BLaER1 treated with 17β-estradiol and CSF1 and Interleukin-3, amounts not matched to agents 10 nM and 100 nM (cell line): ENCODE results near the gene GHITM.
A peak's percentile ranks its signal among the peaks of the same experiment; 100 is the strongest.
"Not testable (repeated sequence)": the region's sequence is repeated elsewhere in the genome, so short reads cannot be mapped to it uniquely, and the experiment has no call there.

Experiments
- H3K27ac ChIP-seq, 11 experiments: shearing (Covaris generic); formaldehyde crosslinking; 2 replicates each; pipeline ENCODE4 v1.8.1; 2022
- H3K27me3 ChIP-seq, 11 experiments: shearing (Covaris generic); formaldehyde crosslinking; 2 replicates each; pipeline ENCODE4 v1.8.1; 2022
- H3K36me3 ChIP-seq, 11 experiments: shearing (Covaris generic); formaldehyde crosslinking; 2 replicates each; pipeline ENCODE4 v1.8.1; 2022
- H3K4me1 ChIP-seq, 10 experiments: shearing (Covaris generic); formaldehyde crosslinking; 2 replicates each; pipeline ENCODE4 v1.8.1; 2022
- H3K4me2 ChIP-seq, 11 experiments: shearing (Covaris generic); formaldehyde crosslinking; 2 replicates each; pipeline ENCODE4 v1.8.1; 2022
- H3K4me3 ChIP-seq, 10 experiments: shearing (Covaris generic); formaldehyde crosslinking; 2 replicates each; pipeline ENCODE4 v1.8.1; 2022
- H3K9ac ChIP-seq, 11 experiments: shearing (Covaris generic); formaldehyde crosslinking; 2 replicates each; pipeline ENCODE4 v1.8.1; 2022
- H3K9me3 ChIP-seq, 11 experiments: shearing (Covaris generic); formaldehyde crosslinking; replicated peaks in 1 of 11; 2 replicates each; pipeline ENCODE4 v1.8.1; 2022
- H4K20me1 ChIP-seq, 11 experiments: shearing (Covaris generic); formaldehyde crosslinking; 2 replicates each; pipeline ENCODE4 v1.8.1; 2022
- Cebpa-rat ChIP-seq, 11 experiments: shearing (Covaris generic); IDR thresholded peaks; 2 replicates each; pipeline ENCODE4 v1.8.1; 2022

Gene GHITM

DNA sequence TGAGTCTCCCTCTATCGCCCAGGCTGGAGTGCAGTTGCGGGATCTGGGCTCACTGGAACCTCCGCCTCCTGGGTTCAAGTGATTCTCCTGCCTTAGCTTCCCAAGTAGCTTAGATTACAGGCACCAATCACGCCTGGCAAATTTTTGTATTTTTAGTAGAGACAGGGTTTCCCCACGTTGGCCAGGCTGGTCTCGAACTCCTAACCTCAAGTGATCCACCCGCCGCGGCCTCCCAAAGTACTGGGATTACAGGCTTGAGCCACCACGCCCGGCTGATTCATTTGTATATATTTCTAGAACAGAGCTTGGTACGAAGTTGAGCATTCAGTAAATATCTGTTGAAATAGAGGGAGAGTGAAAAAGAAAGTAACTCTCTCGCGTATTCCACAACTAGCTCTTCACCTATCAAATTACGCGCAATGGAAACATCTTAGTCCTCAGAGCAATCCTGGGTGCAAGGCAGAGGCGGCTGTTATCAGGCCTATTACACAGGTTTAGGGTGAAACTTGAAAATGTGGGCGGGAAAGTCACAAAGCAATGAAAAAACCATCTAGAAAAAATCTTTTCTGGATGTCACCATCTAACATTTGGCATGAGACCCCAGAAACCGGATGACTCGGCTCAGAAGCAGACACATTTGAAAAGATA, 707 bp upstream of the GHITM start:
- H3K27ac ChIP-seq: peak overlapping the region; percentile 85 to 97 (median 95)
- peaks cover 0 to 24% (median 9%) of the 10 kb centered on the region in 11 experiments; a peak in 8 of 22 replicates for H4K20me1 ChIP-seq

DNA sequence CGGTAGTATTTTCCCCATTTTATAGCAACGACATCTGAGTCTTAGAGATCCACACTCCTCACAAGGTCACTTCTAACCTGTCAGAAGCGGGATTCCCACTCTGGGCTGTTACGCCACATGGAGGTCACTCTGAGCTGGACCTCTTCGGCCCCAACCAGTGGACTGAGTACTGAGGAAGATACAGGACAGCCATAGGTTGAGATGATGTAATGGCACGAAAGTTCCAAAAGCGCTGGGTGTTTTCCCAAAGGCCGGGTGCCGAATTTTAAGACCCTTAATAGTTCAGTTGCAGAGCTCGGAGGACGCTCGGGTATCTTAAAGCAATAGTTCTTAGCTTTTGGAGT, 699 bp downstream of the GHITM start:
- Histone ChIP-seq H4K20me1 (peaks cover 0 to 24% (median 9%) of the 10 kb centered on the region in 11 experiments; a peak in 8 of 22 replicates), H3K27ac (peak overlapping the region; percentile 90 to 97 (median 95)), H3K9ac (peak overlapping the region; percentile 92 to 99 (median 96)), H3K4me2 (peak overlapping the region; percentile 91 to 99 (median 96)), H3K4me3 (peak overlapping the region; percentile 77 to 100 (median 96)), H3K9me3 (no peaks in the 10 kb centered on the region), H3K27me3 (no peaks in the 10 kb centered on the region), H3K36me3 (peaks cover 37 to 42% (median 40%) of the 10 kb centered on the region in 11 experiments), H3K4me1 (peaks cover 14 to 26% (median 17%) of the 10 kb centered on the region in 10 experiments)
- no peak for TF ChIP-seq Cebpa-rat (IDR thresholded peaks at IDR 0.05)

More for the DNA sequence above, 707 bp upstream of the GHITM start:
- peaks cover 14 to 26% (median 17%) of the 10 kb centered on the region in 10 experiments for H3K4me1 ChIP-seq
- H3K36me3 ChIP-seq: peaks cover 23 to 28% (median 26%) of the 10 kb centered on the region in 11 experiments
- no peaks in the 10 kb centered on the region for H3K27me3 ChIP-seq
- H3K4me2 ChIP-seq: peak overlapping the region; percentile 56 to 83 (median 68)
- peak overlapping the region; percentile 80 to 99 (median 96) for H3K9ac ChIP-seq
- no peak for TF ChIP-seq Cebpa-rat (IDR thresholded peaks at IDR 0.05)
- no peaks in the 10 kb centered on the region for H3K9me3 ChIP-seq
- H3K4me3 ChIP-seq: peak overlapping the region; percentile 77 to 100 (median 96)

DNA sequence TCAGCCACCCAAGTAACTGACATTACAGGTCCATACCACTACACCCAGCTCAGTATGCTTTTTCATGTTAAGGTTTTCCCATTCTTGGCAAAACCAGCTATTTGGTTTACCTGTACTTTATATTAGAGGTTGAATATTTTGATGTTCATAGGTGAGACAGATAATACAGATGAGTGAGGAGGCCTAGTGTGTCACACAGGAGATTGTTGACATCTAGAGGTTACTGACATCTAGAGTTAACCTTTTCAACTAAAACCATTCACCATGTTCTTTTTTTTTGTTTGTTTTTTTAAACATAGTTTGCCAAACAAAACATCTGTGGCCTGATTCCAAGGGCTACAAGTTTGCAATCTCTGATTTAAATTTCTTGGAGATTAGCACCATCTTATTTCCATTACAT, 8.0 kb downstream of the GHITM start:
- Histone ChIP-seq H3K27me3 (no peaks in the 10 kb centered on the region), H3K4me3 (no peak overlapping the region), H4K20me1 (peaks cover 7 to 61% (median 27%) of the 10 kb centered on the region in 11 experiments; a peak in 16 of 22 replicates), H3K27ac (no peak overlapping the region), H3K4me2 (no peak overlapping the region), H3K36me3 (peaks cover 87 to 100% (median 97%) of the 10 kb centered on the region in 11 experiments), H3K9me3 (no peaks in the 10 kb centered on the region), H3K4me1 (no peaks in the 10 kb centered on the region), H3K9ac (0 out of 22 replicates have a peak overlapping the region, but pooled peaks of 1 of the 11 experiments have one; percentile 23)
- no peak for TF ChIP-seq Cebpa-rat (IDR thresholded peaks at IDR 0.05)

GRCh38 chr10:84148006-84148597, 8.8 kb downstream of the GHITM start:
- not testable (repeated sequence) for H3K4me1 ChIP-seq, H3K27me3 ChIP-seq, H3K9ac ChIP-seq, H3K4me2 ChIP-seq, H3K27ac ChIP-seq, H3K4me3 ChIP-seq, H3K9me3 ChIP-seq
- Histone ChIP-seq H3K36me3 (peaks cover 87 to 100% (median 97%) of the 10 kb centered on the region in 11 experiments), H4K20me1 (peaks cover 7 to 58% (median 27%) of the 10 kb centered on the region in 11 experiments; a peak in 16 of 22 replicates)

DNA sequence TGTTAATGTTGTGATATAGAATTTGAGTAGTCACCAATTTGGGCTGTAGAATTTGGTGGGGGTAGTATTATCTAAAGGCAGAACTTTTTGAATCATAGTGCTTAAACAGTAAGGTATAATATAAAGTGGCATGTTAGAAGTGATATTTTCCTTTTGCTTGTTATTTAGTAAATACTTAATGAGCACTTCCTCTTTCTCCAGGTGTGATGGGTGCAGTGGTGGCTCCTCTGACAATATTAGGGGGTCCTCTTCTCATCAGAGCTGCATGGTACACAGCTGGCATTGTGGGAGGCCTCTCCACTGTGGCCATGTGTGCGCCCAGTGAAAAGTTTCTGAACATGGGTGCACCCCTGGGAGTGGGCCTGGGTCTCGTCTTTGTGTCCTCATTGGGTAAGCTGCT, 10.5 kb downstream of the GHITM start:
- Histone ChIP-seq H3K27me3 (no peaks in the 10 kb centered on the region), H3K9me3 (no peaks in the 10 kb centered on the region), H3K27ac (no peak overlapping the region), H3K9ac (no peak overlapping the region), H3K36me3 (peaks cover 86 to 100% (median 97%) of the 10 kb centered on the region in 11 experiments), H3K4me3 (no peak overlapping the region), H3K4me2 (no peak overlapping the region), H4K20me1 (peaks cover 7 to 60% (median 27%) of the 10 kb centered on the region in 11 experiments; a peak in 16 of 22 replicates), H3K4me1 (no peaks in the 10 kb centered on the region)
- no peak for TF ChIP-seq Cebpa-rat (IDR thresholded peaks at IDR 0.05)

DNA sequence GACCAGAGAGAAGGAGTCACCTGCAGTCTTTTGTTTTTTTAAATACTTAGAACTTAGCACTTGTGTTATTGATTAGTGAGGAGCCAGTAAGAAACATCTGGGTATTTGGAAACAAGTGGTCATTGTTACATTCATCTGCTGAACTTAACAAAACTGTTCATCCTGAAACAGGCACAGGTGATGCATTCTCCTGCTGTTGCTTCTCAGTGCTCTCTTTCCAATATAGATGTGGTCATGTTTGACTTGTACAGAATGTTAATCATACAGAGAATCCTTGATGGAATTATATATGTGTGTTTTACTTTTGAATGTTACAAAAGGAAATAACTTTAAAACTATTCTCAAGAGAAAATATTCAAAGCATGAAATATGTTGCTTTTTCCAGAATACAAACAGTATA, 13.5 kb downstream of the GHITM start:
- no peaks in the 10 kb centered on the region for H3K27me3 ChIP-seq
- no peak overlapping the region for H3K4me2 ChIP-seq
- no peak overlapping the region for H3K9ac ChIP-seq
- H3K9me3 ChIP-seq: no peaks in the 10 kb centered on the region
- peaks cover 0 to 18% (median 7%) of the 10 kb centered on the region in 10 experiments; a peak in 12 of 20 replicates for H3K4me1 ChIP-seq
- no peak overlapping the region for H3K27ac ChIP-seq
- H3K4me3 ChIP-seq: no peak overlapping the region
- TF ChIP-seq Cebpa-rat (IDR thresholded peaks at IDR 0.05): no peak
- H4K20me1 ChIP-seq: peaks cover 5 to 39% (median 18%) of the 10 kb centered on the region in 11 experiments; a peak in 15 of 22 replicates
- H3K36me3 ChIP-seq: peaks cover 73 to 84% (median 79%) of the 10 kb centered on the region in 11 experiments

DNA sequence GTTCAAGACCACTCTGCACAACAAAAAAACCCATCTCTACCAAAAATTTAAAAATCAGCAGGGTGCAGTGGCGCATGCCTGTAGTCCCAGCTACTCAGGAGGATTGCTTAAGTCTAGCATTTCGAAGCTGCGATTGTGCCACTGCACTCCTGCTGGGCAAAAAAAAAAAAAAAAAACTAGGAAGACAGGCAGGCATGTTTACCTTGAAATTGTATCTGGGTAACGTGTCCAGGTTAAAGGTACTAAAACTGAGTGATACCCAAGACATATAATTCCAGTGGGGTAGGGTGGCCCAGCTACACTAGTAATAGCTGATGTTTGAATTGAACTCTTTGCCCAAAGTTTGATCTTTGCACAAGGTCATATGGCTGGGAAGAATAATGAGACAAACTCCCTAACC, 16.2 kb downstream of the GHITM start:
- Histone ChIP-seq H3K4me2 (no peak overlapping the region; a peak in 1 of 22 replicates), H3K4me3 (no peak overlapping the region), H3K27me3 (no peaks in the 10 kb centered on the region), H4K20me1 (peaks cover 0 to 21% (median 6%) of the 10 kb centered on the region in 11 experiments; a peak in 7 of 22 replicates), H3K9ac (no peak overlapping the region), H3K4me1 (peaks cover 0 to 28% (median 7%) of the 10 kb centered on the region in 10 experiments; a peak in 12 of 20 replicates), H3K36me3 (peaks cover 48 to 56% (median 54%) of the 10 kb centered on the region in 11 experiments), H3K27ac (no peak overlapping the region), H3K9me3 (no peaks in the 10 kb centered on the region)
- no peak for TF ChIP-seq Cebpa-rat (IDR thresholded peaks at IDR 0.05)

- peak overlapping the region in 1 of 11 experiments; percentile 4; a peak in 1 of 22 replicates for H3K27ac ChIP-seq
- no peaks in the 10 kb centered on the region for H3K27me3 ChIP-seq
- H3K9ac ChIP-seq: no peak overlapping the region
- peaks cover 0 to 28% (median 7%) of the 10 kb centered on the region in 10 experiments; a peak in 12 of 20 replicates for H3K4me1 ChIP-seq
- no peaks in the 10 kb centered on the region for H3K9me3 ChIP-seq
- peak overlapping the region in 2 of 11 experiments; percentile 24 to 54; a peak in 2 of 22 replicates for H3K4me2 ChIP-seq
- H4K20me1 ChIP-seq: peaks cover 0 to 17% (median 1%) of the 10 kb centered on the region in 11 experiments; a peak in 7 of 22 replicates
- H3K4me3 ChIP-seq: no peak overlapping the region
- no peak for TF ChIP-seq Cebpa-rat (IDR thresholded peaks at IDR 0.05)
- H3K36me3 ChIP-seq: peaks cover 44 to 51% (median 49%) of the 10 kb centered on the region in 11 experiments
Measured at GRCh38 chr10:84156009-84156408, 16.7 kb downstream of the GHITM start.

GRCh38 chr10:84156768-84157167, 17.5 kb downstream of the GHITM start:
- peak in 6 of 11 experiments; percentile 8 to 69 (median 60); a peak in 8 of 22 replicates for TF ChIP-seq Cebpa-rat (IDR thresholded peaks at IDR 0.05)
- Histone ChIP-seq H3K9me3 (no peaks in the 10 kb centered on the region), H3K36me3 (peaks cover 39 to 44% (median 42%) of the 10 kb centered on the region in 11 experiments), H3K4me2 (peak overlapping the region in 9 of 11 experiments; percentile 9 to 61 (median 27); a peak in 15 of 22 replicates), H3K9ac (no peak overlapping the region), H3K4me3 (no peak overlapping the region), H3K4me1 (peaks cover 0 to 28% (median 7%) of the 10 kb centered on the region in 10 experiments; a peak in 12 of 20 replicates), H3K27ac (0 out of 22 replicates have a peak overlapping the region, but pooled peaks of 1 of the 11 experiments have one; percentile 4), H3K27me3 (no peaks in the 10 kb centered on the region), H4K20me1 (peaks cover 0 to 17% (median 0%) of the 10 kb centered on the region in 11 experiments; a peak in 3 of 22 replicates)
